MM.1S (cell line): ENCODE results near the gene MEGF9.

Experiments
- DNase-seq: peaks from one replicate; pipeline ENCODE4 v3.0.0-alpha.2; 2015
- H2AFZ ChIP-seq: fragments of 300-600 bp; sonication (generic); 2 replicates; pipeline ENCODE4 v1.6.0; 2016; ENCODE audit warnings: antibody characterized with exemption, low read length
- H3F3A ChIP-seq: fragments of 300-600 bp; sonication (generic); 2 replicates; pipeline ENCODE4 v1.6.1; 2016; ENCODE audit warnings: mild to moderate bottlenecking, antibody characterized with exemption, low read length, moderate library complexity, mixed read lengths; ENCODE audit not compliant: insufficient read depth
- H3K27ac ChIP-seq: fragments of 300-600 bp; sonication (generic); 2 replicates; pipeline ENCODE4 v1.5.1; 2016; ENCODE audit warnings: mild to moderate bottlenecking, low read length
- H3K27me3 ChIP-seq: fragments of 300-600 bp; sonication (generic); replicated peaks from 2 replicates; pipeline ENCODE4 v1.6.0; 2016; ENCODE audit warnings: low read length; ENCODE audit not compliant: insufficient read depth
- H3K36me3 ChIP-seq: fragments of 300-600 bp; sonication (generic); replicated peaks from 2 replicates; pipeline ENCODE4 v1.6.1; 2016; ENCODE audit warnings: mild to moderate bottlenecking, low read length, mixed read lengths; ENCODE audit not compliant: insufficient read depth
- H3K4me1 ChIP-seq: fragments of 300-600 bp; sonication (generic); 2 replicates; pipeline ENCODE4 v1.6.1; 2016; ENCODE audit warnings: low read length, mixed read lengths
- H3K4me2 ChIP-seq: fragments of 300-600 bp; sonication (generic); 2 replicates; pipeline ENCODE4 v1.6.0; 2016; ENCODE audit warnings: low read depth, low read length
- H3K4me3 ChIP-seq: fragments of 300-600 bp; sonication (generic); 2 replicates; pipeline ENCODE4 v1.5.1; 2016; ENCODE audit warnings: low read length, mixed read lengths
- H3K79me2 ChIP-seq: fragments of 300-600 bp; sonication (generic); 2 replicates; pipeline ENCODE4 v1.6.1; 2016; ENCODE audit warnings: mixed run types, low read length, mixed read lengths
- H3K9ac ChIP-seq: fragments of 300-600 bp; sonication (generic); 2 replicates; pipeline ENCODE4 v1.6.1; 2016; ENCODE audit warnings: low read length, mixed read lengths
- H3K9me2 ChIP-seq: fragments of 300-600 bp; sonication (generic); replicated peaks from 2 replicates; pipeline ENCODE4 v1.6.1; 2016; ENCODE audit warnings: mild to moderate bottlenecking, low read length, mixed read lengths; ENCODE audit not compliant: insufficient read depth
- H3K9me3 ChIP-seq: fragments of 300-600 bp; sonication (generic); replicated peaks from 2 replicates; pipeline ENCODE4 v1.6.1; 2016; ENCODE audit warnings: mild to moderate bottlenecking, low read length, mixed read lengths; ENCODE audit not compliant: insufficient read depth
- H4K20me1 ChIP-seq: fragments of 300-600 bp; sonication (generic); 2 replicates; pipeline ENCODE4 v1.6.1; 2016; ENCODE audit warnings: mild to moderate bottlenecking, low read length, moderate library complexity, mixed read lengths; ENCODE audit not compliant: insufficient read depth
- CTCF ChIP-seq: fragments of 300-600 bp; sonication (generic); IDR thresholded peaks from 2 replicates; pipeline ENCODE4 v1.5.1; 2016; ENCODE audit warnings: antibody characterized with exemption, low read length, mixed read lengths
- EZH2 ChIP-seq: fragments of 300-600 bp; sonication (generic); optimal IDR thresholded peaks from 2 replicates; pipeline ENCODE3; 2017; ENCODE audit warnings: low read depth, mild to moderate bottlenecking, antibody characterized with exemption, low read length, mixed read lengths
- EZH2phosphoT487 ChIP-seq: fragments of 300-600 bp; sonication (generic); IDR thresholded peaks from 2 replicates; pipeline ENCODE4 v1.6.1; 2018; ENCODE audit warnings: antibody characterized with exemption, low read length

Gene MEGF9

GRCh38 chr9:120741191-120741590 is 26.9 kb upstream of the MEGF9 start:
- no peak for TF ChIP-seq EZH2phosphoT487
- no peak for TF ChIP-seq EZH2
- TF ChIP-seq CTCF, result no peak
- no peak for DNase-seq
- no peak overlapping the region for H3K4me2 ChIP-seq
- no peaks in the 10 kb centered on the region for H3K4me1 ChIP-seq
- no peak overlapping the region for H3K9ac ChIP-seq
- H3K27ac ChIP-seq, result no peak overlapping the region
- no peaks in the 10 kb centered on the region for H3F3A ChIP-seq
- H3K9me3 ChIP-seq, result no peaks in the 10 kb centered on the region
- H3K79me2 ChIP-seq, result no peaks in the 10 kb centered on the region
- no peaks in the 10 kb centered on the region for H3K9me2 ChIP-seq
- no peak overlapping the region for H3K4me3 ChIP-seq
- no peaks in the 10 kb centered on the region for H3K36me3 ChIP-seq
- no peaks in the 10 kb centered on the region for H3K27me3 ChIP-seq
- no peaks in the 10 kb centered on the region for H4K20me1 ChIP-seq
- H2AFZ ChIP-seq, result no peak overlapping the region

GRCh38 chr9:120740132-120740531 is 25.9 kb upstream of the MEGF9 start:
- H3K4me1 ChIP-seq, result no peaks in the 10 kb centered on the region
- H3K27me3 ChIP-seq, result no peaks in the 10 kb centered on the region
- H3K36me3 ChIP-seq, result no peaks in the 10 kb centered on the region
- TF ChIP-seq EZH2phosphoT487 (no peak), CTCF (no peak)
- H3K9me3 ChIP-seq, result no peaks in the 10 kb centered on the region
- H3K79me2 ChIP-seq, result no peaks in the 10 kb centered on the region
- no peak for DNase-seq
- no peak overlapping the region for H3K4me2 ChIP-seq
- H3F3A ChIP-seq, result no peaks in the 10 kb centered on the region
- no peaks in the 10 kb centered on the region for H4K20me1 ChIP-seq
- no peaks in the 10 kb centered on the region for H3K9me2 ChIP-seq
- no peak overlapping the region for H3K27ac ChIP-seq
- no peak overlapping the region for H3K9ac ChIP-seq
- H2AFZ ChIP-seq, result no peak overlapping the region
- H3K4me3 ChIP-seq, result no peak overlapping the region

GRCh38 chr9:120737416-120738165 is 23.3 kb upstream of the MEGF9 start:
- no peaks in the 10 kb centered on the region for H3F3A ChIP-seq
- no peak overlapping the region for H3K4me2 ChIP-seq
- H3K4me3 ChIP-seq, result no peak overlapping the region
- H3K27me3 ChIP-seq, result no peaks in the 10 kb centered on the region
- no peaks in the 10 kb centered on the region for H4K20me1 ChIP-seq
- no peaks in the 10 kb centered on the region for H3K4me1 ChIP-seq
- no peaks in the 10 kb centered on the region for H3K9me3 ChIP-seq
- H3K79me2 ChIP-seq, result no peaks in the 10 kb centered on the region
- no peaks in the 10 kb centered on the region for H3K9me2 ChIP-seq
- no peaks in the 10 kb centered on the region for H3K36me3 ChIP-seq
- no peak for DNase-seq
- TF ChIP-seq EZH2phosphoT487, result no peak
- no peak for TF ChIP-seq CTCF
- TF ChIP-seq EZH2, result no peak
- H3K27ac ChIP-seq, result no peak overlapping the region
- H2AFZ ChIP-seq, result no peak overlapping the region
- H3K9ac ChIP-seq, result no peak overlapping the region
